Measurements from ENCODE around the gene NUP210. TPM values are rescaled to one million over a fixed set of nuclear protein-coding genes. Genes with fewer than 3 reads are reported as not detected.

NUP210 gene
- total and polyA plus RNA-seq, 8 donors: 16.0 to 23.5 (median 18.1) TPM

DNA sequence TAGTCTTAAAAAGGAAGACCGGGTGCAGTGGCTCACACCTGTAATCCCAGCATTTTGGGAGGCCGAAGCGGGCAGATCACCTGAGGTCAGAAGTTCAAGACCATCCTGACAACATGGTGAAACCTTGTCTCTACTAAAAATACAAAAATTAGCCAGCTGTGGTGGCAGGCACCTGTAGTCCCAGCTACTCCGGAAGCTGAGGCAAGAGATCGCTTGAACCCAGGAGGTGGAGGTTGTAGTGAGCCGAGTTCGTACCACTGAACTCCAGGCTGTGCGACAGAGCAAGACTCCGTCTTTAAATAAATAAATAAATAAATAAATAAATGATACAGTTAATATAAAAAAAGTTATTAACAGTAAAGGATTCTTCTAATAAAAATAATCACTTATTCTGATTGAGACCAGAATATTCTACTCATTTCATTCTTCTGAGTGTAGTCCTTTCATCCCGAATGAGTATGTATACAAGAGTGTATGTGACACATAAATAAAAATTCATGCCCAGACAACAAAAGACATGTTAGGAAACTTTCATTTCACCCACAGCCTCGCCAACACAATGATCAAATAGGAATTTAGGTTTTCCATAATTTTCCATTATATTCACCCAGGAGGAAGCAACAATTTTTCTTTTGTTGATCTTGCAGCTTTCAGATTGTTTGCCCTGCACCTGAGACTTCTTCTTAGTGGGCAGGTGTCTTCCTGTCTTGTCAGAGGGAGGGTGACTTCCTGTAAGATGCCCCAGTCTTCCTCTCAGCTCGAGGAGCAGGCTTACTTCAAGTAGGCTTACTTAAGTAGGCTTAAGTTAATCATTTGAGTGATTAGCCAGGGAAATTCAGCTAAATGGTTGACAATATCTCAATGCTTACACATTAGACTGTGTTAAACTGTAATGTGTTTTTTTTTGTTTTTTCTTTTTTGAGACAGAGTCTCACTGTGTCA, 7.8 kb upstream of the NUP210 start:
- no peak for DNase-seq
- H3K36me3 ChIP-seq: no peaks in the 10 kb centered on the region
- TF ChIP-seq, protein P1, sequence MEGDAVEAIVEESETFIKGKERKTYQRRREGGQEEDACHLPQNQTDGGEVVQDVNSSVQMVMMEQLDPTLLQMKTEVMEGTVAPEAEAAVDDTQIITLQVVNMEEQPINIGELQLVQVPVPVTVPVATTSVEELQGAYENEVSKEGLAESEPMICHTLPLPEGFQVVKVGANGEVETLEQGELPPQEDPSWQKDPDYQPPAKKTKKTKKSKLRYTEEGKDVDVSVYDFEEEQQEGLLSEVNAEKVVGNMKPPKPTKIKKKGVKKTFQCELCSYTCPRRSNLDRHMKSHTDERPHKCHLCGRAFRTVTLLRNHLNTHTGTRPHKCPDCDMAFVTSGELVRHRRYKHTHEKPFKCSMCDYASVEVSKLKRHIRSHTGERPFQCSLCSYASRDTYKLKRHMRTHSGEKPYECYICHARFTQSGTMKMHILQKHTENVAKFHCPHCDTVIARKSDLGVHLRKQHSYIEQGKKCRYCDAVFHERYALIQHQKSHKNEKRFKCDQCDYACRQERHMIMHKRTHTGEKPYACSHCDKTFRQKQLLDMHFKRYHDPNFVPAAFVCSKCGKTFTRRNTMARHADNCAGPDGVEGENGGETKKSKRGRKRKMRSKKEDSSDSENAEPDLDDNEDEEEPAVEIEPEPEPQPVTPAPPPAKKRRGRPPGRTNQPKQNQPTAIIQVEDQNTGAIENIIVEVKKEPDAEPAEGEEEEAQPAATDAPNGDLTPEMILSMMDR (IDR thresholded peaks at IDR 0.05): no peak
- H3K4me1 ChIP-seq: peaks cover 0 to 5% of the 10 kb centered on the region in 2 donors
- no peak overlapping the region for H3K4me3 ChIP-seq
- intact Hi-C loops (cut with DNase I): no loop called here
- no peak overlapping the region for H3K27ac ChIP-seq
- ATAC-seq: no peak
- no peaks in the 10 kb centered on the region for H3K27me3 ChIP-seq
- no peaks in the 10 kb centered on the region for H3K9me3 ChIP-seq

DNA sequence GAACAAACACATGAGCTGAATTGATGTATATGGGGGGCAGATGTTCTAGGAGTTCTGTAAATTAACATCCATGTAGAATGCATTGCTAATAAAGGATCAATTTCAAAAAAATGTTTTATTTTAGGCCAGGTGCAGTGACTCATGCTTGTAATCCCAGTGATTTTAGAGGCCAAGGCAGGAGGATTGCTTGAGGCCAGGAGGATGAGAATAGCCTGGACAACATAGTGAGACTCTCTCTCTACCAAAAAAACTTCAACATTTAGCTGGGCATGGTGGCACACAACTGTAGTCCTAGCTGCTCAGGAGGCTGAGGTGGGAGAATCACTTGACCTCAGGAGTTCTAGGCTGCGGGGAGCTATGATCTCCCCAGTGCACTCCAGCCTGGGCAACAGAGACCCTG, 6.5 kb upstream of the NUP210 start:
- no peaks in the 10 kb centered on the region for H3K27me3 ChIP-seq
- DNase-seq: no peak
- no peak overlapping the region for H3K4me3 ChIP-seq
- no peaks in the 10 kb centered on the region for H3K9me3 ChIP-seq
- H3K36me3 ChIP-seq: no peaks in the 10 kb centered on the region
- TF ChIP-seq, protein P1 (IDR thresholded peaks at IDR 0.05): no peak
- intact Hi-C loops (cut with DNase I): no loop called here
- H3K4me1 ChIP-seq: peaks cover 0 to 5% of the 10 kb centered on the region in 2 donors
- no peak overlapping the region for H3K27ac ChIP-seq
- no peak for ATAC-seq

DNA sequence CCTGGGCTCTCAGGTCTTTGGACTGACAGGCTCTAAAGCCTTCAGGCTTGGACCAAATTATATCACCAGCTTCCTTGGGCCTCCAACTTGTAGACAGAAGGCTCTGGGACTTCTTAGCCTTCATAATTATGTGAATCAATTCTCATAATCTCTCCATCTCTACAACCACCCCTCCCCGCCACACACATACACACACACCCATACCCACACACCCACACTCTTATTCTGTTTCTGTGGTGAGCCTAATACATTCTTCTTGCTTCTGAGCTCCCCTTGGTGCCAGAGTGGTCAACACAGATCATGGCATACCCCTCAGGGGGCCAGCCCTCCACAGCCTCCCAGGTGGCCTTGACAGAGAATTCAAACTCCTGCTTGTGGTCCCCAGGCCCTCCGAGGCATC, 5.6 kb upstream of the NUP210 start:
- ATAC-seq (no peak), DNase-seq (no peak)
- TF ChIP-seq, protein P1 (IDR thresholded peaks at IDR 0.05): no peak
- H3K27ac ChIP-seq: no peak overlapping the region
- no peaks in the 10 kb centered on the region for H3K9me3 ChIP-seq
- H3K4me3 ChIP-seq: no peak overlapping the region
- intact Hi-C loops (cut with DNase I): no loop called here
- peaks cover 0 to 12% of the 10 kb centered on the region in 2 donors for H3K4me1 ChIP-seq
- H3K27me3 ChIP-seq: no peaks in the 10 kb centered on the region
- no peaks in the 10 kb centered on the region for H3K36me3 ChIP-seq

DNA sequence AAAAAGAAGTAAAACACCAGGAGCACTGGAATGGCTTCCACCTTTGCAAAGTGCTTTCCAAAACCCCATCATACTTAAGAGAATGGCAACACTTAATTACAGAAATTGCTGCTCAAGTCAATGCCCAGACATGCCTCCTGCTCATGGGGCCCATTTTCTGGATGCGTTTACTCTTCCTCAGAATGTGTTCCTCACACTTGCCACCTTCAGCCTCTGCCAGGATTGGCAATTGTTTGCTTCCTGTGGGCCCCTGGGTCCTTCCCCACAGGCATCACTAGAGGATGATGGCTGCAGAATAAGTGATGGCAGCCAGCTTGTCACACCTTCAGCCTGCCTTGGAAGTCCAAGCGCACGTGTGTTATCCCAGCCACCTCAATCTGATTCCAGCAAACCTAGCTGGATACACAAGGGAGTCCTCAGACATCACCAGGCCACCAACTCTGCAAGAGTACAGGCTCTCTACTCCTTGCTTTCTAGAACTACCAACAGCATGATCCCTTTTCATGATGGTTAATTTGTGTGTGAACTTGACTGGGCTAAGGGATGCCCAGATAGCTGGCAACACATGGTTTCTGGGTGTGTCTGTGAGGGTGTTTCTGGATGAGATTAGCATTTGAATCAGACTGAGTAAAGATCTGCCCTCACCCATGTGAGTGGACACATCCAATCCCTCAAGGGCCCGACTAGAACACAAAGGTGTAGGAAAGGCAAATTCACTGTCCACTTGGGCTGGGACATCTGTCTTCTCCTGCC, 4.9 kb upstream of the NUP210 start:
- peaks cover 0 to 4% of the 10 kb centered on the region in 2 donors for H3K27me3 ChIP-seq
- intact Hi-C loops (cut with DNase I): no loop called here
- H3K4me1 ChIP-seq: peaks cover 0 to 16% of the 10 kb centered on the region in 2 donors
- no peak overlapping the region for H3K27ac ChIP-seq
- ATAC-seq (no peak), DNase-seq (no peak)
- no peaks in the 10 kb centered on the region for H3K36me3 ChIP-seq
- no peak overlapping the region for H3K4me3 ChIP-seq
- H3K9me3 ChIP-seq: no peaks in the 10 kb centered on the region
- TF ChIP-seq, protein P1 (IDR thresholded peaks at IDR 0.05): no peak
